ENCODE data around the gene SIDT1.

The SIDT1 gene

GRCh38 chr3:113602256-113602655 lies 69.9 kb downstream of the SIDT1 start:
- H3K27ac ChIP-seq: no peak overlapping the region
- H3K4me3 ChIP-seq: no peak overlapping the region
- DNase-seq (ENCODE audit: low spot score): no peak
- no peak for TF ChIP-seq CTCF (IDR thresholded peaks at IDR 0.05)

GRCh38 chr3:113602836-113603235 lies 70.5 kb downstream of the SIDT1 start:
- DNase-seq (ENCODE audit: low spot score): no peak
- H3K27ac ChIP-seq: no peak overlapping the region
- TF ChIP-seq CTCF (IDR thresholded peaks at IDR 0.05): no peak
- no peak overlapping the region for H3K4me3 ChIP-seq

DNA sequence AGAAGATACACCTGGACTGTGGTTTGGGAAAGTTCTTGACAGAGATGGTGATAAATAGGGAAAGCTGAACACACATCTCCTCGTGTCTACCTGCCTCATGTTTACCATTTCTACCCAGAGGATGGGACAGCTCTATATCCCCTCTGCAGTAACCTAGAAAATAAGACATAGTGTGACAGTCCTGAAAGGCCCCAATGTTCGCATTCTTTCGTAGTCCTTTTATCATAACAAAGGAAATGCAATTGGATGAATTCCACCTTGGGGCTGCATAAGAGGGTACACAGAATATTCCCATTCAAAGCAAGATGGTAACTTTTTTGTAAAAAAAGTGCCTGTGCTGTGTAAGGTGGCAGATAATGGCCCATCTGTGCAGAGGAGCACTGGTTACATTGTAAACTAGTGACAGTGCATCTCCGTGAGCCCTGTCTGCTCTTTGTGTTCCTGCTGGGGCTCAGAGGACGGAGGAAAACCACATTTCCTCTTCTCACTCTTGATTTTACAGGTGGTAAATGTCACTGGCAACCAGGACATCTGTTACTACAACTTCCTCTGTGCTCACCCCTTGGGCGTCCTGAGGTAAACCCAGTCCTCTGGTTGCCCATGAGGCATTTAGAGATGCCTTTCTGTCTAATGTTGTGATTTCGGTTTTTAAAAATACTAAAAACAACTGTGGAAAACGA lies 74.3 kb downstream of the SIDT1 start:
- Histone ChIP-seq H3K4me3 (no peak overlapping the region), H3K27ac (no peak overlapping the region)
- no peak for TF ChIP-seq CTCF (IDR thresholded peaks at IDR 0.05)
- DNase-seq (ENCODE audit: low spot score): no peak

GRCh38 chr3:113607219-113607596 lies 74.9 kb downstream of the SIDT1 start:
- DNase-seq (ENCODE audit: low spot score): no peak
- Histone ChIP-seq H3K27ac (no peak overlapping the region), H3K4me3 (no peak overlapping the region)
- TF ChIP-seq CTCF (IDR thresholded peaks at IDR 0.05): no peak

GRCh38 chr3:113614402-113614801 lies 82.0 kb downstream of the SIDT1 start:
- DNase-seq (ENCODE audit: low spot score): no peak
- peak overlapping the region in 1 of 2 donors; percentile 62 for H3K27ac ChIP-seq

GRCh38 chr3:113615976-113616375 lies 83.6 kb downstream of the SIDT1 start:
- no peak overlapping the region for H3K27ac ChIP-seq
- no peak overlapping the region for H3K4me3 ChIP-seq
- no peak for DNase-seq (ENCODE audit: low spot score)
- no peak for TF ChIP-seq CTCF (IDR thresholded peaks at IDR 0.05)

More at GRCh38 chr3:113614402-113614801, 82.0 kb downstream of the SIDT1 start:
- no peak overlapping the region for H3K4me3 ChIP-seq
- no peak for TF ChIP-seq CTCF (IDR thresholded peaks at IDR 0.05)

DNA sequence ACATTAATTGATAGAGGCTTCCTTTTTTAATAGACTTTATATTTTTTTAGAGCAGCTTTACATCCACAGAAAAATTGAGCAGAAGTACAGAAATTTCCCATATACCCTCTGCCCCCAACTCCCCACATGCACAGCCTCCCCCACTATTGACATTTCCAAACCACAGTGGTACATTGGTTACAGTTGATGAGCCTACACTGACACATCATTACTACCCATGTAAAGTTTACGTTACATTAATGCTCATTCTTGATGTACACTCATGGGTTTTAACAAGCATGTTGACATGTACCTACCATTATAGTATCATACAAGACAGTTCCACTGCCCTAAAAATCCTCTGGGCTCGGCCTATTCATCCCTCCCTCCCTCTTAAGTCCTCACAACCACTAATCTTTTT lies 85.4 kb downstream of the SIDT1 start:
- Histone ChIP-seq H3K4me3 (no peak overlapping the region), H3K27ac (no peak overlapping the region)
- no peak for DNase-seq (ENCODE audit: low spot score)
- TF ChIP-seq CTCF (IDR thresholded peaks at IDR 0.05): no peak
